Mesendoderm (in vitro differentiated cells): ENCODE results near the gene ALG14.

ENCODE experiments used
- DNase-seq: peaks from one replicate; pipeline ENCODE4 v3.0.0; 2013
- H2AK5ac ChIP-seq: 2 replicates; pipeline ENCODE4 v1.6.1; 2013; ENCODE audit warnings: low read length, inconsistent platforms
- H2BK120ac ChIP-seq: 2 replicates; pipeline ENCODE4 v1.6.1; 2013; ENCODE audit warnings: low read depth, mild to moderate bottlenecking, low read length, moderate library complexity, mixed read lengths
- H2BK15ac ChIP-seq: replicated peaks from 2 replicates; pipeline ENCODE4 v1.6.1; 2013; ENCODE audit warnings: low read depth, mild to moderate bottlenecking, moderate library complexity
- H2BK5ac ChIP-seq: 2 replicates; pipeline ENCODE4 v1.6.1; 2013; ENCODE audit warnings: low read length, inconsistent platforms
- H3K18ac ChIP-seq: 2 replicates; pipeline ENCODE4 v1.6.1; 2013; ENCODE audit warnings: mild to moderate bottlenecking, low read length, mixed read lengths
- H3K23ac ChIP-seq: one replicate; pipeline ENCODE4 v1.6.1; 2013; ENCODE audit warnings: low read length
- H3K27ac ChIP-seq: 2 replicates; pipeline ENCODE4 v1.5.1; 2013; ENCODE audit warnings: low read depth, mild to moderate bottlenecking, inconsistent platforms, low read length, moderate library complexity
- H3K27me3 ChIP-seq: 2 replicates; pipeline ENCODE4 v1.6.1; 2013; ENCODE audit warnings: low read length, control low read depth, mild to moderate bottlenecking, inconsistent platforms; ENCODE audit not compliant: insufficient read depth, poor library complexity
- H3K36me3 ChIP-seq: 2 replicates; pipeline ENCODE4 v1.6.1; 2013; ENCODE audit warnings: low read length, inconsistent platforms; ENCODE audit not compliant: control insufficient read depth, insufficient read depth
- H3K4ac ChIP-seq: one replicate; pipeline ENCODE4 v1.6.1; 2013; ENCODE audit warnings: low read depth, mild to moderate bottlenecking, low read length, moderate library complexity
- H3K4me1 ChIP-seq: 2 replicates; pipeline ENCODE4 v1.6.1; 2013; ENCODE audit warnings: low read depth, low read length, inconsistent platforms; ENCODE audit not compliant: control insufficient read depth
- H3K4me2 ChIP-seq: 2 replicates; pipeline ENCODE4 v1.6.1; 2013; ENCODE audit warnings: low read length
- H3K4me3 ChIP-seq: 2 replicates; pipeline ENCODE4 v1.5.1; 2013; ENCODE audit warnings: mild to moderate bottlenecking, low read length
- H3K56ac ChIP-seq: one replicate; pipeline ENCODE4 v1.6.1; 2013; ENCODE audit warnings: low read length
- H3K79me1 ChIP-seq: 2 replicates; pipeline ENCODE4 v1.6.1; 2013; ENCODE audit warnings: low read length, inconsistent platforms
- H3K79me2 ChIP-seq: 2 replicates; pipeline ENCODE4 v1.6.1; 2013; ENCODE audit warnings: mild to moderate bottlenecking, low read length; ENCODE audit not compliant: control insufficient read depth, insufficient read depth
- H3K9ac ChIP-seq: 2 replicates; pipeline ENCODE4 v1.6.1; 2013; ENCODE audit warnings: low read length, inconsistent platforms
- H4K5ac ChIP-seq: one replicate; pipeline ENCODE4 v1.6.1; 2013; ENCODE audit warnings: low read length
- H4K8ac ChIP-seq: one replicate; pipeline ENCODE4 v1.6.1; 2013; ENCODE audit warnings: low read depth, mild to moderate bottlenecking, control low read depth, low read length, moderate library complexity
- WGBS: extraction: QIAGEN DNeasy Blood & Tissue Kit; methylation state at CpG from one replicate; pipeline ENCODE4 v1.1.7; 2013; ENCODE audit warnings: low lambda C conversion rate, missing lambda C conversion rate; ENCODE audit not compliant: insufficient coverage; ENCODE audit errors: extremely low coverage; 5-methylcytosine and 5-hydroxymethylcytosine counted together

The ALG14 gene

DNA sequence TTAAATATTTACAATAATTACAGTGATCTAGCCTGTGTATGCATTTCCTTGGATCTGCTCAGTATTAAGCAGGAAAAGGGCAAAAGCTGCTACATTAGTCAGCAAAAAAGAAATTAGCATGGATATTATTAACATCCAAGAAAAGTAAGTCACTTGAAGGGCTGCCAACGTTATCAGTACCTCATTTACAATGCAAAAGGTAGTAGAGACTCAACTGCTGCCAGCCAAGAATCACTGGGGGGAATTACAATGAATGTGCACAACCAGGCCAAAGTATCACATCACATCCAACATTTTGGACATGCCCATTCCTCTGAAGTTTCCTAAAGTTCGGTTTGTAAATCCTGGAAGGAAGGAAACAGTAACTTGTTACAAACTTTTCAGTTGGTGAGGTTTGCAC lies 147.7 kb downstream of the ALG14 start:
- Histone ChIP-seq H3K36me3 (no peaks in the 10 kb centered on the region), H3K18ac (no peak overlapping the region), H2BK15ac (no peak overlapping the region), H4K5ac (no peak overlapping the region), H2BK120ac (no peak overlapping the region), H3K4me2 (peak overlapping the region; percentile 36), H3K23ac (no peak overlapping the region), H4K8ac (no peak overlapping the region), H3K4me3 (peak overlapping the region; percentile 76), H3K79me2 (peaks cover 66% of the 10 kb centered on the region), H2AK5ac (no peak overlapping the region), H3K4me1 (peaks cover 12% of the 10 kb centered on the region), H3K56ac (peak overlapping the region; percentile 91), H3K4ac (no peak overlapping the region), H3K79me1 (peaks cover 6% of the 10 kb centered on the region), H2BK5ac (no peak overlapping the region), H3K27ac (peak overlapping the region; percentile 98), H3K27me3 (no peaks in the 10 kb centered on the region), H3K9ac (peak overlapping the region; percentile 90)
- DNase-seq: no peak
- no CpG with 5 or more reads among the region's 2 CpGs for WGBS
